HG02981 (cell line): ENCODE data around the gene INPP4A.

ENCODE experiments used
- ATAC-seq: cut with Tn5 transposase; IDR thresholded peaks from one replicate; pipeline ENCODE4 v1.9.1; 2021; ENCODE audit warnings: mild to moderate bottlenecking, moderate library complexity; ENCODE audit not compliant: unreplicated experiment

INPP4A gene

DNA sequence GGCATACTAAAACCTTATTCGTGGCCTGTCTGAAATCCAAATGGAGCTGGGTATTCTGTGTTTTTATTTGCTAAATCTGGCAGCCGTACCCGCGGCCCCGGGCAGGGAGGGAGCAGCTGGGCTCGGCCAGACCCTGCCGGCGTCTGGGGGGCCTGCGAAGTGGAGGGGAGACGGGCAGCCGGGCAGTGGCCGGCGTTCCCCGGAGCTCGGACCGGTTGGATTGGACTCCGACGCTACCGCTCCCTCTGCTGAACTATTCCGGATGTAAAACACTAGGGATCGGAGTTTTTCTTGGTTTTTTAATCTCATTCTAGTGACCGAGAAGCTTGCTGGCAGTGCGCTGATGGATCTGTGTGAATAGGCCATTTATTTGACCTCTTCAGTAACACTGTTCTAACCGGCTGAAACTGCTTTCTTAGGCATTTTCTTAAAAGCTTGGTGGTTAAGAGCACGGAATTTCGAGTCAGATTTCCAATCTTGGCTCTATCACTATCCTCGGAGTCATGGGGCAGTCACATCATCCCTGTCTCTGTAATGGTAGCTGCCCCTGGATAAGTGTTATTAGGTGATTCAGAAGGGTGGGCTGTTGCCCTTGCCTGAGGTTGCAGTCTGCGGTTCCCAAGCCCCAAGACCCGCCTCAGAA, 164.4 kb downstream of the INPP4A start:
- ATAC-seq, result no peak

DNA sequence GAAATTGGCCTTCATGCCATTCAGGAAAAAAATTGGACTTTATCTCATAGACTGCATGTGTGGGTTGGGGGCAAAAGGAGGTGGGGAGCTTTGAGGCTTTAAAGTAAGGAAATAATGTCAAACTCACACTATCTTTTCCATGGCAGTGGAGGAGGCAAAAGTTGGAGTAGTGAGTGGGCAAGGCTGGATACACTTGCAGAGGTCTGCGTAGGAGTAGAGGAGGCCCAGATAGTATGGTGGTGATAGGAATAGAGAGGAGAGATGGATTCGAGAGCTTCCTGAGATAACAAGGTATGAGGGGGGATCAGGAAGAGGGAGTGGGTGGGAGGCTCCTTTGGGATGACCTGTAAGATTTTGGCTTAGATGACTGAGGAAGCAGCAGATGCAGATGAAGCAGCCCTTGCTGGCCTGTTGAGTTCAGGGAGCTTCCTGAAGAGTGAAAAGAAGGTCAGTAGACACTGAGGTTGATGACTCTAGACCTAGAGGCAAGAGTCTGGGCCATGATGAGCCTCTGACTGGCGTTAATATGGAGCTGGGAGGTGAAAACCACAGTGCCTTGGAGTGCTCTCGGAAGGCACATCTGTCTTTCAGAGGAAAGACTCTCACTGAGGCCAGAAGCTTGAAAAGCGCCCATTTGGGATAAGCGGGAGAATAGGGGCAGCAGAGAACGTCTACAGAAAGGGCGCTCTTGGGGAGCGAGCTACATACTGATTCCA, 169.5 kb downstream of the INPP4A start:
- ATAC-seq, result no peak

DNA sequence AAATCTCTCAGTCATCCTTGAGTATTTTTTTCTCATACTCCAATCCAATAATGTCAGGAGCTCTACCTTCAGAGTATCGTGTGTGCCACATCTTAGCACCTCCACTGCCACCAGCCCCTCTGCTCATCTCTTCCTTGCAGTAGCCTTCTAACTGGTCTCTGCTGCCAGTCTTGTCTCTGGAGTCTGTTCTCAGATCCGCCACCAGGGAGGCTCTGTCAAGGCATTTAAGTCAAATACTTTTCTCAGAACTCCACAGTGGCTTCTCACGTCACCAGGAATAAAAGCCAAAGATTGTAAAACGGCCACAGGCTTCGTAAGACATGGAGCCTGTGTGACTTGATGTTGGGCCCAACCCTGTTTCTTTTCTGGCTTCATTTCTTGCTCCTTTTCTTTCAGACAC, 170.8 kb downstream of the INPP4A start:
- no peak for ATAC-seq

DNA sequence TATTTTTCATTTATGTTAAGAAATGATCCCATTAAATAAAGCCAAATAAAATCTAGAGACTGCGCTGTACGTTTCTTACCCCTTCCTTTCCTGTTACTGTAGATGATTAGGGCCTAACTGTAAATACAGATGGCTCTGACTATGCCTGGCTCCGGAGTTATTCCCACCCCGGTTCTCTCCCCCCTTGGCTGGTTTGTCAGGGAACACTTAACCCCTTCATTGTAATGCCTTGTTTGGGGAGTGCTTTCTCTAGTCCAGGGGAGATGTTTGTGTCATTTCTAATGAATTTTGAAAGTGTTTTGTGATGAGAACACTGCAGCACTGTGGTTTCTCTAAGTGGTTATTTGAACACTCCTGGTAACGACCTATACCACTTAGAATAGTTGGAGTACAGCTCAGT, 172.5 kb downstream of the INPP4A start:
- ATAC-seq, result no peak

DNA sequence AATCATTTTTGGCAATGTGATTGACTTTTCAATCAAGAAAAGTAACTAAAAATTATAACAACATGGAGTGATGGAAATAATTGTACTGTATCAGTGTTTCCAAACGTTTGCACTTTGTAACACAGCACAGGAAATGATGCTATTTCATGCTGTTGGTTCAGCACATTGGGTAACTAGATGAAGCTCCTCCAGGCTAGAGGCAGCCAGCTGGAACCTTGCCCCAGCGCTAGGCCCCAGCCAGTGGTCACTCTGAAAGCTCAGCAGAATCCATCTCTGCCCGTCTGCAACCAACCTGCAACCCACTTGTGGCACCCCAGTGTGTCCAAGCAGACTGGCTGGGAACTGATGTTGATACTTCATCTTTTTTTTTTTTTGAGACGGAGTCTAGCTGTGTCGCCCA, 179.0 kb downstream of the INPP4A start:
- no peak for ATAC-seq

DNA sequence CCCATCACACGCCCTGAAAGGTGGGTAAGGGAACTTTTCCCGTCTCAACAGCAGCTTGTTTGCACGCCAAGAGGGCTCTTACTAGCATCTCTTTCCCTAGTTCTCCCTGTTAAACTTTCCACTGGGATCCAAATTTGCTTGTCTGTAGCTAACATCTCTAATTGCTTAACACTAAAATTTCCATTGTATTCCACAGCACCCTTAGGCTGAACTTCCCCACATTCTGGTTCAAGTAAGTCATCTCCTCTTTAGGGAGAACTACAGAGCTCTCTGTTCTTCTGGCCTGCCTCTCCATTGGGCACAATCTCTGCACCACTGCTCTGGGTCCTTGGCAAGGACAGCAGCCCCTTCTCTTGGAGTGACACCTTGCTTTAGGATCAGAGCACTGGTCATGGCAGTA, 187.7 kb downstream of the INPP4A start:
- ATAC-seq, result no peak

DNA sequence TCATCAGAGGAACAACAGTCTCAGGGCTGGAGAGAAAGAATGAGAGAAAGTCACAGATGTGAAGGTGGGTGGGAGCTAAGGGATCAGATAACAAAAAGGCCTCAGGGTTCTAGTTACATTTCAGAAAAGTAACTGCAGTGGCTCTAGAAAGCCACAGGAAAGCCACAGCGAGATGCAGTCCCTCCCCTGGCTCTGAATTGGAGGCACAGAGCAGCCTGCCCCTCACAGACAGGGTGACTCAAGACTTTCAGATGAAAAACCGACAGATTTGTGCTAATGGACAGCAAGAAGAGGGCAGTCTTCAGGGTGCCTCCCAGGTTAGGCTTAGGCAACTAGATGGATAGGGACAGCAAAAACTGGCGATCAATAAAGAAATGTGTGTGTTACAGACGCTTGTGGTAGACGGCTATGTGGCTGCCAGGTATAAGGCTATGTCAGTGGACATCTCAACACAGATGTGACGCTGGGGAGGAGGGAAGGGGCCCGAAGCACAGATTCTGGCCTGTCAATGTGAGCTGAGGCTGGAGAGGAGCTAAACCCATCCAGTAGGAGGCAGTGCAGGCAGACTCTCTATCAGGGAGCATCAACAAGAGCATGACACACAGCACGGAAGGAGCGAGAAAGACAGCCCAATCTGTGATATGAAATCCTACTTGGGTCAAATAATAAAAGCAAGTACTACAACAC, 189.9 kb downstream of the INPP4A start:
- ATAC-seq, result no peak

DNA sequence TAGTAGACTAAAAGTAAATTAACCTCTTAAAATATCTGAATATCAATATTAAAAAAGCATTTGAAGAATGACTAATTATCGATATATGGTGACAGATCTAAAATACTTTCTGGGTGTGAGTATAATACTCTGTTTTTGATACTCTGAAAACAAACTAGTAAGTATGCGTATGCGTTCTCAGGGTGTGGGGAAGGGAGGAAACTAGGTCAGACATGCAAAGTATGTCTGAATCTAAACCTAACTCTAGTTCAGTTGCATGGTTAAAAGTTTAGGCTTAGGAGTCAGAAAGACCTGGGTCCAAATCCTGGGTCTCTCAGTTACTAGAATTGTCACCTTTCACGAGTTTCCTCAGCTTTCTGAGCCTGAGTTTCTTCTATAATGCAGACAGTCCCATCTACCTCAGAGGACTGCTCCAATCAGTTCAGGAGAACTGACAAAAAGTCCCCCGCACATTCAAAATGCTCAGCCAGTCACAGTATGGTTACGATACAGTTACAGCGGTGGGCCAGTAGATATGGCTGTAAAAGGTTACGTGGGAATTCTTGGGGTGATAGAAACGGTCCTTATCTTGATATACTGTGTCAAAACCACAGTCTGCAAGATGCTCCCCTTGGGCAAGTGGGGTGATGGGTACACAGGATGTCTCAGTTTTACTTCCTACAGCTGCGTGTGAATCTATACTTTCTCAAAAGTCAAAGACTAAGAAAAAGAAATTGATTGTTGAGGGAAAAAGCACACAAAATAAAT, 192.9 kb downstream of the INPP4A start:
- peak; percentile 70 for ATAC-seq

DNA sequence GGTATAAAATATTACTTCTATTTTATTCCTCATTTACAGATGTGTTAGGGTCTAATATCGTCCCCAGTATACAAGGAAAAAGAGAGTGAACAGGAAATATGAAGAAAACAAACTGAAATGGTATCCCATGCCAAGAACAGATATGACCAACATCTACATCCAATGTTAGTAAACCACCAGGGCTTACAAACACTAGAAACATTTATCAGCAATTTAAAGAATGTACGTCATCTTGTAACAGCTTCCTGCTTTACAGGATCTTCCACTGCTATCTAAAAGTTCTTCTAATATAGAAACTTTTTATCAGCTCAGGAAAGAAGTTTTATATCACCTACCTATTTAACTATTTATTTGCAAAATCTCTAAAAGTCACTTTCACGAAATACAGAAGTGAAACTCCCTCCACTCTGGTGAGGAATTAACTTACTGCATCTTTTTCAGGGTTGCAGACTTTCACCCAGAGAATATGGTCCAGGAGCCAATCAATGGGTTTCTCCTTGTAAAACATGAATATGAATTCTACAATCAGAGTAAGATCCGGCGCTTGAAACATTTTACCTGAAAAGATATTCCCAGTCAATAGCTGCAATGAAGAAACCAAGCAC, 198.9 kb downstream of the INPP4A start:
- ATAC-seq, result no peak
